Measurements from ENCODE around the gene RAB40C.

The RAB40C gene

GRCh38 chr16:648781-649589 lies 59.1 kb downstream of the RAB40C start, which contains the start of gene WDR90:
Gene WDR90 (plus strand): TSS chr16:649365. CDS start chr16:649417, 52 bp downstream.
- no peak for FAIRE-seq

GRCh38 chr16:649631-650030 lies 59.8 kb downstream of the RAB40C start:
- FAIRE-seq = no peak

GRCh38 chr16:651844-652243 lies 62.0 kb downstream of the RAB40C start:
- FAIRE-seq = no peak

- no peak for FAIRE-seq
These were observed 62.8 kb downstream of the RAB40C start for GRCh38 chr16:652454-653305.

- FAIRE-seq = no peak
These were observed 64.2 kb downstream of the RAB40C start for GRCh38 chr16:654034-654433.

GRCh38 chr16:657487-657886 lies 67.6 kb downstream of the RAB40C start:
- no peak for FAIRE-seq

GRCh38 chr16:658679-659571 lies 69.1 kb downstream of the RAB40C start:
- FAIRE-seq = no peak

GRCh38 chr16:659618-660017 lies 69.8 kb downstream of the RAB40C start:
- FAIRE-seq = no peak

- no peak for FAIRE-seq
These were observed 70.2 kb downstream of the RAB40C start for GRCh38 chr16:660132-660458.

GRCh38 chr16:660459-661183 lies 70.8 kb downstream of the RAB40C start:
- FAIRE-seq = no peak

GRCh38 chr16:661184-661821 lies 71.4 kb downstream of the RAB40C start:
- no peak for FAIRE-seq

- no peak for FAIRE-seq
These were observed 72.2 kb downstream of the RAB40C start for GRCh38 chr16:662095-662494.

GRCh38 chr16:662597-662996 lies 72.7 kb downstream of the RAB40C start:
- no peak for FAIRE-seq

GRCh38 chr16:666572-666971 lies 76.7 kb downstream of the RAB40C start:
- FAIRE-seq = no peak

- no peak for FAIRE-seq
These were observed 77.4 kb downstream of the RAB40C start for GRCh38 chr16:667113-667779.

GRCh38 chr16:667780-668518 lies 78.1 kb downstream of the RAB40C start, which contains the start of gene RHOT2:
Gene RHOT2 (plus strand): TSS chr16:668132. CDS start chr16:668200, 68 bp downstream.
- no peak for FAIRE-seq

GRCh38 chr16:668519-669171 lies 78.8 kb downstream of the RAB40C start:
- FAIRE-seq = no peak

GRCh38 chr16:669666-670065 lies 79.8 kb downstream of the RAB40C start:
- FAIRE-seq = no peak

GRCh38 chr16:670485-671352 lies 80.9 kb downstream of the RAB40C start:
- FAIRE-seq = no peak
